ENCODE measurements around the gene PCDHGC3.

The PCDHGC3 gene

GRCh38 chr5:141524604-141525597 lies 49.1 kb downstream of the PCDHGC3 start:
- H3K36me3 ChIP-seq (ENCODE audit: control insufficient read depth, low read length): peaks cover 95% of the 10 kb centered on the region
- peaks cover 30% of the 10 kb centered on the region for H3F3A ChIP-seq (ENCODE audit: control insufficient read depth, insufficient read depth)
- peak overlapping the region; percentile 58 for H3K4me3 ChIP-seq (ENCODE audit: low read length)
- no peaks in the 10 kb centered on the region for H3K27me3 ChIP-seq (ENCODE audit: control insufficient read depth, low read length)
- peak overlapping the region; percentile 98 for H3K27ac ChIP-seq (ENCODE audit: low read depth, low read length)
- no peaks in the 10 kb centered on the region for H3K9me3 ChIP-seq (ENCODE audit: control insufficient read depth, insufficient read depth, low read length)
- H3K79me2 ChIP-seq (ENCODE audit: control insufficient read depth, low read length): peaks cover 44% of the 10 kb centered on the region
- H3K4me2 ChIP-seq (ENCODE audit: low read length): peak overlapping the region; percentile 86
- peaks cover 99% of the 10 kb centered on the region for H3K4me1 ChIP-seq (ENCODE audit: control insufficient read depth, low read length)
- TF ChIP-seq EZH2phosphoT487 (IDR thresholded peaks at IDR 0.05; ENCODE audit: borderline replicate concordance, low read length): no peak
- TF ChIP-seq, protein P1, sequence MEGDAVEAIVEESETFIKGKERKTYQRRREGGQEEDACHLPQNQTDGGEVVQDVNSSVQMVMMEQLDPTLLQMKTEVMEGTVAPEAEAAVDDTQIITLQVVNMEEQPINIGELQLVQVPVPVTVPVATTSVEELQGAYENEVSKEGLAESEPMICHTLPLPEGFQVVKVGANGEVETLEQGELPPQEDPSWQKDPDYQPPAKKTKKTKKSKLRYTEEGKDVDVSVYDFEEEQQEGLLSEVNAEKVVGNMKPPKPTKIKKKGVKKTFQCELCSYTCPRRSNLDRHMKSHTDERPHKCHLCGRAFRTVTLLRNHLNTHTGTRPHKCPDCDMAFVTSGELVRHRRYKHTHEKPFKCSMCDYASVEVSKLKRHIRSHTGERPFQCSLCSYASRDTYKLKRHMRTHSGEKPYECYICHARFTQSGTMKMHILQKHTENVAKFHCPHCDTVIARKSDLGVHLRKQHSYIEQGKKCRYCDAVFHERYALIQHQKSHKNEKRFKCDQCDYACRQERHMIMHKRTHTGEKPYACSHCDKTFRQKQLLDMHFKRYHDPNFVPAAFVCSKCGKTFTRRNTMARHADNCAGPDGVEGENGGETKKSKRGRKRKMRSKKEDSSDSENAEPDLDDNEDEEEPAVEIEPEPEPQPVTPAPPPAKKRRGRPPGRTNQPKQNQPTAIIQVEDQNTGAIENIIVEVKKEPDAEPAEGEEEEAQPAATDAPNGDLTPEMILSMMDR (IDR thresholded peaks at IDR 0.05; ENCODE audit: low read depth, low read length, poor library complexity, severe bottlenecking): peak; percentile 100
- no peaks in the 10 kb centered on the region for H3K9me2 ChIP-seq (replicated peaks; ENCODE audit: control insufficient read depth, low read length)
- no peaks in the 10 kb centered on the region for H4K20me1 ChIP-seq (ENCODE audit: control insufficient read depth, insufficient read depth, low read depth, low read length)

DNA sequence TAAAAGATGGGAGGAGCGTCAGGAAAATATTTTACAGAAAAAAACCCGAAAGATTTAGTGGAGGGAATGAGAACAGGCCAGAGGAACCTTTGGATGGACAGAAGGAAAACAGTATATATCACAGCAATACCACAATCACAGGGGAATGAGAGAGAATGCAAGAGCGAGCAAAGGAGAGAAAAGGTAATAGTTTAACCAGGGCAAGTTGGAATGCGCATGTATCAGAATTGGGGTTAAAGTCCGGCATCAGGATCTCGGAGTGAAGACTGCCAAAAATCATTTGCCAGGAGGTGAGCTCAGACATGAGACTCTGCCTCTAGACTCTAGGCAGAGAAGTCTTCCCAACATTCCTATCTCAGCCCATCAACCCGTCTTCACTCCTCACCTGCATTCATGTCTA lies 49.9 kb downstream of the PCDHGC3 start:
- Histone ChIP-seq H3K4me2 (ENCODE audit: low read length) (peak overlapping the region; percentile 86), H3K27ac (ENCODE audit: low read depth, low read length) (peak overlapping the region; percentile 98), H3K36me3 (ENCODE audit: control insufficient read depth, low read length) (peaks cover 93% of the 10 kb centered on the region), H3K79me2 (ENCODE audit: control insufficient read depth, low read length) (peaks cover 44% of the 10 kb centered on the region), H4K20me1 (ENCODE audit: control insufficient read depth, insufficient read depth, low read depth, low read length) (no peaks in the 10 kb centered on the region), H3F3A (ENCODE audit: control insufficient read depth, insufficient read depth) (peaks cover 36% of the 10 kb centered on the region), H3K4me1 (ENCODE audit: control insufficient read depth, low read length) (peaks cover 99% of the 10 kb centered on the region), H3K27me3 (ENCODE audit: control insufficient read depth, low read length) (no peaks in the 10 kb centered on the region), H3K9me2 (replicated peaks; ENCODE audit: control insufficient read depth, low read length) (no peaks in the 10 kb centered on the region), H3K9me3 (ENCODE audit: control insufficient read depth, insufficient read depth, low read length) (no peaks in the 10 kb centered on the region), H3K4me3 (ENCODE audit: low read length) (peak overlapping the region; percentile 58)
- TF ChIP-seq, protein P1 (IDR thresholded peaks at IDR 0.05; ENCODE audit: low read depth, low read length, poor library complexity, severe bottlenecking): no peak
- no peak for TF ChIP-seq EZH2phosphoT487 (IDR thresholded peaks at IDR 0.05; ENCODE audit: borderline replicate concordance, low read length)

DNA sequence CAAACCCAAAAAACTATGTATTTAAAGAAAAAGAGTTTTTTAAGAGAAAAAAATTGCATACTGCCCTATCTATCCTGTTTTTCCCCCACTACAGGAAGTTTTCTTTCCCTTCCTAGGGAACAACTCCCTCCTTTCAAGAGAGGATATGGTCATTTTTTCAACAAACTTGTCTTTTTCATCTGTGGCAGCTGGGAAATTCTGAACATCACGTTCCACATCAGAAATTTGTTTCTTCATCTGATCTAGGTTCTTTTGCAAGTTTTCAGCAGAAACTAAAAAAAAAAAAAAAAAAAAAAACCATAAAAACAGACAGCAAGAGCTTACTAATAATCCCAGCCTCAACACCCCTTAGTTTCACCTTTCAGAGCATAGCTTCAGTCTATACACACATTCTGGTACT lies 51.7 kb downstream of the PCDHGC3 start:
- peaks cover 92% of the 10 kb centered on the region for H3K36me3 ChIP-seq (ENCODE audit: control insufficient read depth, low read length)
- peaks cover 40% of the 10 kb centered on the region for H3F3A ChIP-seq (ENCODE audit: control insufficient read depth, insufficient read depth)
- no peaks in the 10 kb centered on the region for H4K20me1 ChIP-seq (ENCODE audit: control insufficient read depth, insufficient read depth, low read depth, low read length)
- H3K27ac ChIP-seq (ENCODE audit: low read depth, low read length): peak overlapping the region; percentile 98
- no peak for TF ChIP-seq EZH2phosphoT487 (IDR thresholded peaks at IDR 0.05; ENCODE audit: borderline replicate concordance, low read length)
- TF ChIP-seq, protein P1 (IDR thresholded peaks at IDR 0.05; ENCODE audit: low read depth, low read length, poor library complexity, severe bottlenecking): no peak
- H3K9me2 ChIP-seq (replicated peaks; ENCODE audit: control insufficient read depth, low read length): no peaks in the 10 kb centered on the region
- peak overlapping the region; percentile 75 for H3K4me3 ChIP-seq (ENCODE audit: low read length)
- H3K9me3 ChIP-seq (ENCODE audit: control insufficient read depth, insufficient read depth, low read length): no peaks in the 10 kb centered on the region
- H3K27me3 ChIP-seq (ENCODE audit: control insufficient read depth, low read length): no peaks in the 10 kb centered on the region
- H3K79me2 ChIP-seq (ENCODE audit: control insufficient read depth, low read length): peaks cover 44% of the 10 kb centered on the region
- H3K4me2 ChIP-seq (ENCODE audit: low read length): peak overlapping the region; percentile 86
- H3K4me1 ChIP-seq (ENCODE audit: control insufficient read depth, low read length): peaks cover 99% of the 10 kb centered on the region

Measured in DOHH2 (cell line).